Embryonic facial prominence (tissue), 1 donor: Measurements from ENCODE around the gene DHDH.
"Not testable (repeated sequence)": the region's sequence is repeated elsewhere in the genome, so short reads cannot be mapped to it uniquely, and the experiment has no call there.

Source experiments
- DNase-seq: peaks from one replicate; pipeline ENCODE4 v3.0.0-alpha.2; 2016; ENCODE audit errors: extremely low spot score

DHDH gene

DNA sequence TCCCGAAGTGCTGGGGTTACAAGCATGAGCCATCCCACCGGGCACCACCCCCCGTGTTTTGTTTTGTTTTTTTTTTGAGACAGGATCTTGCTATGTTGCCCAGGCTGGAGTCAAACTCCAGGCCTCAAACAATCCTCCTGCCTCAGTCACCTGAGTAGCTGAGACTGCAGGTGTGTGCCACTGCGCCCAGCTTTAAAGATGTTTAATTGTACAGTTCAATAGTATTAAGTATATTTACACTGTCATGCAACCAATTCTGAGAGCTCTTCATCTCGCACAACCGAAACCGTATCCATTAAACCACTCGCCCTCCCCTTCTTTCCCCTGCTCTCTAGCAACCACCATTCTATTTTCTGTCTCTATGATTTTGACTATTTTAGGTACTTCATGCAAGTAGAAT is 17.7 kb upstream of the DHDH start:
- no peak for DNase-seq

DNA sequence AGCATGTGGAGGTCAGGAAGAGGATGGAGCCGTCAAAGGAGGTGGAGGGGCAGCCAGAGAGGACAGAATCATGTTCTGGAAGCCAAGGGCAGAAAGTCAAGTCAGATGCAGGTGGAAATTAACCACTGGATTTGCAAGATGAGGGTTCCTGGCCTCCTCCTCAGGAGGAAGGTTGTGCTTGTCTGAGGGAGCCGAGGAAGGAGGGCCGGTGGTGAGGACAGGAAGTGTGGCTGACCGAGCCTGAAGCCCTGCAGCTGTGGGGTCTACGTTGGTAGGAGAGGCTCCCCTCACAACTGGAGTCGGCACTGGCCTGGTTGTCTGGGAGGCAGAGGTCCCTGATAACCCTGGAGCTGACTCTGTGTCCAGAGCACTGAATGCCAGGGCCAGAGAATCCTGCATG is 15.4 kb upstream of the DHDH start:
- DNase-seq, result no peak

DNA sequence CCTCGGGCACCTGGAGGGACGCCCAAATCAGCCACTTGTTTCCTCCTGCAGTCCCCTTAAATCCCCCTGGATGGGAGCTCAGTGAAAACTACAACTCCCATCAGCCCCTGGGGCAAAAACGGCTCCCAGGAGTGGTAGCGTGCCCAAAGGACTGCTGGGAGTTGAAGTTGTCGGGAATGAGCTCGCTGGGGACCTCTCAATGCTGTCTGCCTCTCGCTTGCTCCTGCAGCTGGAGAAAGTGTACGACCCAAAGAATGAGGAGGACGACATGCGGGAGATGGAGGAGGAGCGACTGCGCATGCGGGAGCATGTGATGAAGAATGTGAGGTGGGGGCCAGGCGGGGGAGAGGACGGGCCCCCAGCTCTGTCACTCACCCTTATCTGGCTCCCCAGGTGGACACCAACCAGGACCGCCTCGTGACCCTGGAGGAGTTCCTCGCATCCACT is 14.7 kb upstream of the DHDH start:
- no peak for DNase-seq

DNA sequence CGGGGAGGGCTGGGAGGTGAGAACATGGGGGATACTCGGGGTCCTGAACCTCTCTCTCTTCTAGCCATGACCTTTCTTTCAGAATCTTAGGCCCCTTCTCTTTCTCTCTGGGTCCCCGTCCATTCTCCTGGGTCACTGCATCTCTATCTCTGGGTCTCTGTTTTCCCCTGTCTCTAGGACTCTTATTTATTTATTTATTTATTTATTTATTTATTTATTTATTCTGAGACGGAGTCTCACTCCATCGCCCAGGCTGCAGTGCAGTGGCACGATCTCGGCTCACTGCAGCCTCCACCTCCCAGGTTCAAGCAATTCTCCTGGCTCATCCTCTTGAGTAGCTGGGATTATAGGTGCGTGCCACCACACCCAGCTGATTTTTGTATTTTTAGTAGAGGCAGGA is 14.2 kb upstream of the DHDH start:
- DNase-seq, result not testable (repeated sequence)

DNA sequence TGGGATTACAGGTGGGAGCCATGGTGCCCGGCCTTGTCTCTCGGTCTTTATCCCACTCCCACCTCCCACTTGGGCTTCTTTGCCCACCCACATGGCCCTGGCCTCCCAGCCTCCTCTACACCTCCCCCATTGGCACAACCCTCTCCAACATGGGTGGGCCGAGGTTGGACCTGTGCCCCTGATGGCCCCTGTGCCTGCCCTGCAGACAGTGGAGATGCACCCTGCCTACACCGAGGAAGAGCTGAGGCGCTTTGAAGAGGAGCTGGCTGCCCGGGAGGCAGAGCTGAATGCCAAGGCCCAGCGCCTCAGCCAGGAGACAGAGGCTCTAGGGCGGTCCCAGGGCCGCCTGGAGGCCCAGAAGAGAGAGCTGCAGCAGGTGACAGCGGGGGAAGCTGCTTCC is 12.6 kb upstream of the DHDH start:
- DNase-seq, result no peak

DNA sequence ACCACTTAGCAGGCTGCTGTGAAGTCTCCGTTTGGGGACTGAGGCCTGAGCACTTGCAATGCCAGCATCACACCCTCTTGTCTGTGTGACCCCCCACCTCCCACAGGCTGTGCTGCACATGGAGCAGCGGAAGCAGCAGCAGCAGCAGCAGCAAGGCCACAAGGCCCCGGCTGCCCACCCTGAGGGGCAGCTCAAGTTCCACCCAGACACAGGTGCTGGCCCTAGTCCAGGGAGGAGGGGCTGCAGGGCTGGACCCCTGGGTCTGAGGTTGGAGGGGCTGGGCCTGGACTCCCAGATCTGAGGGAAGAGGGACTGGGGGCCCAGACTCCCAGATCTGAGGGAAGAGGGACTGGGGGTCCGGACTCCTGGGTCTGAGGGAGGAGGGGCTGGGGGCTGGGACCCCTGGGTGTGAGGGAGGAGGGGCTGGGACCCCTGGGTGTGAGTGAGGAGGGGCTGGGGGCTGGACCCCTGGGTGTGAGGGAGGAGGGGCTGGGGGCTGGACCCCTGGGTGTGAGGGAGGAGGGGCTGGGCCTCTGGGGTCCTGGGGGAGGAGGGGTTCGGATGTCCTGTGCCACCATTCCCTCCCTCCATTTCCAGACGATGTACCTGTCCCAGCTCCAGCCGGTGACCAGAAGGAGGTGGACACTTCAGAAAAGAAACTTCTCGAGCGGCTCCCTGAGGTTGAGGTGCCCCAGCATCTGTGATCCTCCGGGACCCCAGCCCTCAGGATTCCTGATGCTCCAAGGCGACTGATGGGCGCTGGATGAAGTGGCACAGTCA is 11.6 kb upstream of the DHDH start:
- DNase-seq, result no peak

DNA sequence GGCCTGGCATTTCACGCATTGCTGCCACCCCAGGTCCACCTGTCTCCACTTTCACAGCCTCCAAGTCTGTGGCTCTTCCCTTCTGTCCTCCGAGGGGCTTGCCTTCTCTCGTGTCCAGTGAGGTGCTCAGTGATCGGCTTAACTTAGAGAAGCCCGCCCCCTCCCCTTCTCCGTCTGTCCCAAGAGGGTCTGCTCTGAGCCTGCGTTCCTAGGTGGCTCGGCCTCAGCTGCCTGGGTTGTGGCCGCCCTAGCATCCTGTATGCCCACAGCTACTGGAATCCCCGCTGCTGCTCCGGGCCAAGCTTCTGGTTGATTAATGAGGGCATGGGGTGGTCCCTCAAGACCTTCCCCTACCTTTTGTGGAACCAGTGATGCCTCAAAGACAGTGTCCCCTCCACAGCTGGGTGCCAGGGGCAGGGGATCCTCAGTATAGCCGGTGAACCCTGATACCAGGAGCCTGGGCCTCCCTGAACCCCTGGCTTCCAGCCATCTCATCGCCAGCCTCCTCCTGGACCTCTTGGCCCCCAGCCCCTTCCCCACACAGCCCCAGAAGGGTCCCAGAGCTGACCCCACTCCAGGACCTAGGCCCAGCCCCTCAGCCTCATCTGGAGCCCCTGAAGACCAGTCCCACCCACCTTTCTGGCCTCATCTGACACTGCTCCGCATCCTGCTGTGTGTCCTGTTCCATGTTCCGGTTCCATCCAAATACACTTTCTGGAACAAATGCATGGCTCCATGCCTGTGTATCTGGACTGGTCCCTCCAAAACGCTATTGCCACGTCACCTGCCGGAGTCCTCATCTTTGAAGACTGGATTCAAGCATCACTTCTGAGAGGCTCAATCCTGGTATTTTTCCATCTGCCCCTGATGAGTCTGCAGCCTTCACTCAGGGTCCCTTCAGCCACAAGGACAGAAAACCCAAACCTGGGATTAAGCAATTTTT is 10.7 kb upstream of the DHDH start:
- no peak for DNase-seq

DNA sequence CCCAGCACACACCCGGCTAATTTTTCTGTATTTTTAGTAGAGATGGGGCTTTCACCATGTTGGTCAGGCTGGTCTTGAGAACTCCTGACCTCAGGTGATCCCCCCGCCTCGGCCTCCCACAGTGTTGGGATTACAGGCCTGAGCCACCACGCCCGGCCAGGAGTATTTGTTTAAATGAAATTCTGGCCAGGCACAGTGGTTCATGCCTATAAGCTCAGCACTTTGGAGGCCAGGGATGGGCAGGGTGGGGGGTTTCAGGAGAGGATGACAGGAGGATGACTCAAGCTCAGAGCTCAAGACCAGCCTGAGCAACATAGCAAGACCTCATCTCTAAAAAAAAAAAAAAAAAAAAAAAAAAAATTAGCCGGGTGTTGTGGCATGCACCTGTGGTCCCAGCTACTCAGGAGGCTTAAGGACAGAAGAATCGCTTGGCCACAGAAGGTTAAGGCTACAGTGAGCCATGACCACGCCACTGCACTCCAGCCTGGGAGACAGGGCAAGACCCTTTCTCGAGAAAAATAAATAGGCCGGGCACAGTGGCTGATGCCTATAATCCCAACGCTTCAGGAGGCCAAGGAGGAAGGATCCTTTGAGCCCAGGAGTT is 8.2 kb upstream of the DHDH start:
- no peak for DNase-seq

DNA sequence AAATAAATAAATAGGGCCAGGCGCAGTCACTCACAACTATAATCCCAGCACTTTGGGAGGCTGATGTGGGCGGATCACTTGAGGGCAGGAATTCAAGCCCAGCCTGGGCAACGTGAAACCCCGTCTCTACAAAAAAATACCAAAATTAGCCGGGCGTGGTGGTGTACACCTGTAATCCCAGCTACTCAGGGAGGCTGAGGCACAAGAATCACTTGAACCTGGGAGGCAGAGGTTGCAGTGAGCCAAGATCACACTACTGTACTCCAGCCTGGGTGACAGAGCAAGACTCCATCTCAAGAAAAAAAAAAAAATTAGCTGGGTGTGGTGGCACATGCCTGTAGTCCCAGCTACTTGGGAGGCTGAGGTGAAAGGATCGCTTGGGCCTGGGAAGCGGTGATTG is 7.6 kb upstream of the DHDH start:
- DNase-seq, result not testable (repeated sequence)

DNA sequence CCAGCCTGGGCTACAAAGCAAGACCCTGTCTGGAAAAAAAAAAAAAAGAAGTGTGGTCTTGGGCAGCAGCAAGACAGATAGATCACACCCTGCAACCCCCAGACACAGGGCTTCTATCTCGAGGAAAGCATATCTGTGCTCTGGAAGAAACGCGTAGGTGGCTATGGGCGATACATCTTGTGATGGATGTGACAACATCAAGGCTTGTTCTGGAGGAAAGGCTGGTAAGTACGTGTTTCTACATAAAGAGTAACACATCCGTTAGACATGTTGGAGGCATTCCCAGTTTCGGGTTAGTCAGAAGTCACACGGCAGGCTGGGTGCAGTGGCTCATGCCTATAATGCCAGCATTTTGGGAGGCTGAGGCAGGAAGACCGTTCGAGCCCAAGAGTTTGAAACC is 6.6 kb upstream of the DHDH start:
- DNase-seq, result no peak

DNA sequence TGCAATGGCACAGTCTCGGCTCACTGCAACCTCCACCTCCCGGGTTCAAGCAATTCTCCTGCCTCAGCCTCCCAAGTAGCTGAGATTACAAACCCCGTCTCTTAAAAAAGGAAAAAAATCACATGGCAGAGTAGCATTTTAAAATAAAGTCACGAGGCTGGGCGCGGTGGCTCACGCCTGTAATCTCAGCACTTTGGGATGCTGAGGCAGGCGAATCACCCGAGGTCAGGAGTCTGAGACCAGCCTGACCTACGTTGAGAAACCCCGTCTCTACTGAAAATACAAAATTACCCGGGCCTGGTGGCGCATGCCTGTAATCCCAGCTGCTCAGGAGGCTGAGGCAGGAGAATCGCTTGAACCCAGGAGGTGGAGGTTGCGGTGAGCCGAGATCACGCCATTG is 5.8 kb upstream of the DHDH start:
- DNase-seq, result not testable (repeated sequence)

DNA sequence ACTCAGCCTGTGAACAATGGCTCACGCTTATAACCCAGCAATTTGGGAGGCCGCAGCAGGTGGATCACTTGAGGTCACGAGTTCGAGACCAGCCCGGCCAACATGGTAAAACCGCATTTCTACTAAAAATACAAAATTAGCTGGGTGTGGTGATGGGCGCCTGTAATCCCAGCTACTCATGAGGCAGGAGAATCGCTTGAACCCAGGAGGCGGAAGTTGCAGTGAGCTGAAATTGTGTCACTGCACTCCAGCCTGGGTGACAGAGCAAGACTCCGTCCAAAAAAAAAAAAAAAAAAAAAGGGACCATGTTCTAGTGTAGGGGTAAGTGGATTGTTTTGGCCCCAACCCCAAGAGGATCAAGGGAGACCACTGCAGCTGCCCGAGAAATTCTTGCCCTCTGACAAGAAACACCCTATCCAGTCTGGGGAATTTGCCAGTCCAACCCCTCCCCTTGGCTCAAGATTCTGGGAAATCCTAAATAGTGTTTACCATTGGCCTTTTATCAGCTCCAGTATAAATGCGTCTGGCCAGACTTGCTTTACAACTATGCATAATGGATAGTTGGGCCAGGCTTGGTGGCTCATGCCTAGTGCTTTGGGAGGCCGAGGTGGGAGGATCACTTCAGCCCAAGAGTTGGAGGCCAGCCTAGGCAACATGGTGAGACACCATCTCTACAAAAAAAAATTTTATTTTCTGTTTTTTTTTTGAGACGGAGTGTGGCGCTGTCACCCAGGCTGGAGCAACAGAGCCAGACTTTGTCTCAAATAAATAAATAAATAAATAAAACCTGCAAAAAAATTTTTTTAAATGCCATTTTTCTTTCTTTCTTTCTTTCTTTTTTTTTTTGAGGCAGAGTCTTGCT is 5.1 kb upstream of the DHDH start:
- DNase-seq, result no peak

DNA sequence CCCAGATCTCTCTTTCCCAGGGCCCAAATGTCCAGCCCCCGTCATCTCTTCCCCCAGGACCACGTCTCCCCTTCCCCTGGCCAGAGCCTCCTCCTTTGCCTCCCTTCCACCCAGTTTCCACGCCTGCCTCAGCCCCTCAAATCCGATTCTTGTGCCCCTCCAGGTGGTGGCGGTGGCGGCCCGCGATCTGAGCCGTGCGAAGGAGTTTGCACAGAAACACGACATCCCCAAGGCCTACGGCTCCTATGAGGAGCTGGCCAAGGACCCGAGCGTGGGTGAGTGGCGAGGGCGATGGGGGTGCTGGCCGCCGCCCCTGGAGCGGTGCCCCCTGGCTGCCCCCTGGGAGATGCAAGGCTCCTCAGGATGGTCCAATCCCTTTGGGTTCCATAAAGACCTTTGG is 1.3 kb downstream of the DHDH start:
- no peak for DNase-seq

DNA sequence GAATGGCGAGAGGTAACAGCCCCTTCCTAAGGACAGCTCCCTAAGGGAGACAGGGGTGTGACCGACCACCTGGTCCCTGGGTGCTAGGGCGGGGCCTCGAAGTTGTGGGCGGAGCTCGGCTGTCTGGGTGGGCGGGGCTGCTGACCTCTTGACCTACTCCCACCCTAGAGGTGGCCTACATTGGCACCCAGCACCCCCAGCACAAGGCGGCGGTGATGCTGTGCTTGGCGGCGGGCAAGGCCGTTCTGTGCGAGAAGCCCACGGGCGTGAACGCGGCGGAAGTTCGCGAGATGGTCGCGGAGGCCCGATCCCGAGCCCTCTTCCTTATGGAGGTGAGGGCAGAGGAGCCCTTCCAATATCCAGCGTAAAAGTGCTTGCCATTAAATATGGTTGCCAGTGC is 2.4 kb downstream of the DHDH start:
- DNase-seq, result no peak

DNA sequence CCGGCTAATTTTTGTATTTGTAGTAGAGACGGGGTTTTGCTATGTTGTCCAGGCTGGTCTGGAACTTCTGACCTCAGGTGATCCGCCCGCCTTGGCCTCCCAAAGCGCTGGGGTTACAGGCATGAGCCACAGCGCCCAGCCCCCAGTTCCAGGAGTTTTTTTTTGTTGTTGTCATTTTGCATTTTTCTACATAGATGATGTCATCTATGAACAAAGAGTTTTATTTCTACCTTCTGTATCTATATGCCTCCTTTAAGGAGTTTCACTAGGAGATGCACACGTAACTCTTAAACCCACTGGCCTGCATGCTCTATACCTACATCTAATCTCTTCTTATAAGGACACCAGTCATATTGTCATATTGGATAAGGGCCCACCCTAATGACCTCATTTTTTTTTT is 4.8 kb downstream of the DHDH start:
- DNase-seq, result no peak

DNA sequence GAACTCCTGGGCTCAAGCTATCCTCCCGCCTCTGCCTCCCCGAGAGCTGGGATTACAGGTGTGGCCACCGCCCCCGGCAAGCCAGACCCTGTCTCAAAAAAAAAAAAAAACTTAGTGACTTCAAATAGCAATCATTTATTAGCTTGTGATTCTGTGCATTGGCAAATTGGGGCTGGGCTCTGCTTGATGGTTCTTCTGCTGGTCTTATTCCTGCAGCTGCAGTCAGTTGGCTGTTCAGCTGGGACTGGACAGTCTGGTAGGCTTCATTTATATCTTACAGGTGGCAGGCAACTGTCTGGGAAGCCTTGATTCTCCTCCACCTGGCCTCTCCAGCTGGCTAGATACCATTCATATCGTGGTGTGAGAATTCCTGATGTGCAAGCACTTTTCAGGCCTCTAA is 7.4 kb downstream of the DHDH start:
- DNase-seq, result no peak

DNA sequence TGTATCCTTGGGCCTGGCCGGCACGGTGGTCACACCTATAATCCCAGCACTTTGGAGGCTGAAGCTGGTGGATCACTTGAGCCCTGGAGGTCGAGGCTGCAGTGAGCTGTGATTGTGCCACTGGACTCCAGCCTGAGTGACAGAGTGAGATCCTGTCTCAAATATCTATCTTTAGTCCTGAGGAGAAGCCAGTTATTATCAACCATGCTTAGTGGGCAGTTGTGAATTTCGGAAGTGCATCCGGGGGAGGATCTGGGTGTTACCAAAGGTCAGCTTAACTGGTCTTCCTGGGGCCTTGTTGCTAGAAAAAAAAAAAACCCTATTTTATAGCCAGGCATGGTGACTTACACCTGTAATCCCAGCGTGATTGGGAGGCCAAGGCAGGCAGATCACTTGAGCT is 9.6 kb downstream of the DHDH start:
- DNase-seq, result no peak

DNA sequence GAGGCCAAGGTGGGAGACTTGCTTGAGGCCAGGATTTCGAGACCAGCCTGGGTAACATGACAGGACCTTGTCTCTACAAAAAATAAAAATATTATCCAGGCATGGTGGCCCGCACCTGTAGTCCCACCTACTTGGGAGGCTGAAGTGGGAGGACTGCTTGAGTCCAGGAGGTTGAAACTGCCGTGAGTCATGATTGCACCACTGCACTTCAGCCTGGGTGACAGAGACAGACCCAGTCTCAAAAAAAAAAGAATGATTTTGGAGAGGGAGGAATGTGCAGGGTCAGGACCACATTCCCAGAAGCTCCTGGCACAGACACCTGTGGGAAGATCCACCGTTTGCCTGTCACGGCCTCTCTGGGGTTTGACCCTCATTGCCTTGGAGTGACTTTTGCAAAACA is 11.9 kb downstream of the DHDH start:
- DNase-seq, result no peak

DNA sequence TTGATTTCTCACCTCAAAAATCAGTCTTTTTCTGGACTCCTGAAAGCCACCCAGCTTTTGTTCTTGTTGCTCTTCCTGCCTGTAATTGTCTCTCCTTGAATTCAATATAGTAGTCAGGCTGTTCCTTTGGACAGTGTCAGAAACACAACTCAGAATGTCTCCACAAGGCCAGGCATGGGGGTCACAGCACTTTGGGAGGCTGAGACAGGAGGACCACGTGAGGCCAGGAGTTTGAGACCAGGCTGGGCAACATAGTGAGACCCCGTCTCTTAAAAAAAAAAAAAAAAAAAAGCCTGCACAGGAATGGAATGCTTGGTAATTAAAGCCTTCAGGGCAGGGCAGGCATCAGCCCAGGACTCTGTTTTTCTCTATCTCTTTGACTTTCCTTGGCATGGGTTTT is 12.3 kb downstream of the DHDH start:
- no peak for DNase-seq

DNA sequence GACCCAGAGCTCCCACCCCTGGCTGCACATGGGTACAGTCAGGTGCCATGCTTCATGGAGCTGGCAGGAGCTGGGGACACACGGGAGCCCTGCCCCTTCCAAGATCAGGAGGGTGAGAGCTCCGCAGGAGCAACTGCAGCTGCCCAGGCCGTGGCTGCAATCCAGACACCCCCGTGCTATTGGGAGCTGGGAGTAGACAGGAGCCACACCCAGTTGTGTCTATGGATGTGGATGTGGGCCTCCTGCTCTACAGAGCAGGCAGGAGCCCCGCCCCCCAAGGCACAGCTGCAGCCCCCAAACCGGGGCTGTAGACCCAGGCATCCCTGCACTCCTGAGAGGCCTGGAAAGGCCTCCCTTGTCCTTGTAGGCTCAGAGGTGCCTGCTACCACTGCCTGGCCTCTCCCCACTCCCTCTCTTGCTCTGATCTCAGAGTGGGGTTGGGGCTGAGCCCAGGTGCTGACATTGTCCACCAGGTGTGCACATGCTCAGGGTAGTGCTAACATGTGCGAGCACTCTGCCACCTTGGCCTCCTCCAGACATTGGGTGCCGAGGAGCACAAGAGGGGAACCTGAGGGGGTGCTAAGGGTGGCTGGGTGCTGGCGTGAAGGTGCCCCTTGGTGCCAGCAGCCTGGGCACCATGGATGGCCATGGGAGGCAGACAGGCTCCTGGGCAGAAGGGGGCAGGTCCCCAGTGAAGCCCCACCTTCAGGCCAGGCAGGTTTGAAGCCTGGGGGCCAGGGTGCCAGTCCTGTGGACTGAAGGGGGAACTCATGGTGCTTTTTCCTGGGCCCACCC is 13.2 kb downstream of the DHDH start:
- DNase-seq, result no peak

DNA sequence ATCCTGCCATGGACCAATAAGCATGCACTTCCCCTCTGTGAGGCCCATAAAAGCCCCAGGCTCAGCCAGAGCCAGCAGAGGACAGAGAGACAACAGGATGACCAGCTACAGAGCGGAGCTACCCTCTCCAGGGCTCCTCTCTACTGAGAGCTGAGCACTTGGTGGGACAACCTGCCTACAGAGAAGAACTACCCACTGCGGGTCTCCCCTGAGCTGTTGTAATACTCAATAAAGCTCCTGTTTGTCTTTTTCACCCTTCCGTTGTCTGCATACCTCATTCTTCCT is 13.7 kb downstream of the DHDH start:
- no peak for DNase-seq
